ENCODE results near the gene GABRB1. TPM values are rescaled to one million over a fixed set of nuclear protein-coding genes. Genes with fewer than 3 reads are reported as not detected.
"Not testable (repeated sequence)": the region's sequence is repeated elsewhere in the genome, so short reads cannot be mapped to it uniquely, and the experiment has no call there.

Gene GABRB1
- total RNA-seq, 1 donor = not detected

DNA sequence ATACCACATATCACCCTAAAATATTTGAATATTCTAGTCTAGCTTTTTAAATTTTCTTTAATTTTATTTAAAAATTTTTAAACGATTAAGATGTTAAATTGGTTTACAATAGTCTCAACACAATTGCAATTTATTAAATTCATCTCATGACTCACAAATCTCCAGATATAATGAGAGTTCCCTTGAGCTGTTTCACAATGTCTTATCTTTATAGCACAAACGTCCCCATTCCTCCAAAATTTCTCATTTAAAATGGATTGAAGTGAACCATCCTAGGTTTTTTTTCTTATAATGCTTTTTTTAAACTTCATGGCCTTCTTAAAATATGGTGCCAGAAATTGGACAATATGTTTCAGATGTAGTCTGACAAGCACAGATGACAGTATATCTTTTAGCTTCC lies 204.4 kb downstream of the GABRB1 start:
- H3K9me3 ChIP-seq (ENCODE audit: low read depth, low read length) = no peaks in the 10 kb centered on the region
- H3K4me3 ChIP-seq (ENCODE audit: low read length) = no peak overlapping the region
- H3K27me3 ChIP-seq (ENCODE audit: insufficient read depth, low read length) = no peaks in the 10 kb centered on the region
- no peaks in the 10 kb centered on the region for H3K4me1 ChIP-seq (ENCODE audit: insufficient read depth, low read length)

GRCh38 chr4:47238667-47239066 lies 207.3 kb downstream of the GABRB1 start:
- Histone ChIP-seq H3K9me3 (ENCODE audit: low read depth, low read length) (no peaks in the 10 kb centered on the region), H3K4me3 (ENCODE audit: low read length) (no peak overlapping the region), H3K4me1 (ENCODE audit: insufficient read depth, low read length) (no peaks in the 10 kb centered on the region), H3K27me3 (ENCODE audit: insufficient read depth, low read length) (no peaks in the 10 kb centered on the region)

- no peak overlapping the region for H3K4me3 ChIP-seq (ENCODE audit: low read length)
- no peaks in the 10 kb centered on the region for H3K27me3 ChIP-seq (ENCODE audit: insufficient read depth, low read length)
- no peaks in the 10 kb centered on the region for H3K4me1 ChIP-seq (ENCODE audit: insufficient read depth, low read length)
- no peaks in the 10 kb centered on the region for H3K9me3 ChIP-seq (ENCODE audit: low read depth, low read length)
Measured at GRCh38 chr4:47239649-47240048, 208.3 kb downstream of the GABRB1 start.

DNA sequence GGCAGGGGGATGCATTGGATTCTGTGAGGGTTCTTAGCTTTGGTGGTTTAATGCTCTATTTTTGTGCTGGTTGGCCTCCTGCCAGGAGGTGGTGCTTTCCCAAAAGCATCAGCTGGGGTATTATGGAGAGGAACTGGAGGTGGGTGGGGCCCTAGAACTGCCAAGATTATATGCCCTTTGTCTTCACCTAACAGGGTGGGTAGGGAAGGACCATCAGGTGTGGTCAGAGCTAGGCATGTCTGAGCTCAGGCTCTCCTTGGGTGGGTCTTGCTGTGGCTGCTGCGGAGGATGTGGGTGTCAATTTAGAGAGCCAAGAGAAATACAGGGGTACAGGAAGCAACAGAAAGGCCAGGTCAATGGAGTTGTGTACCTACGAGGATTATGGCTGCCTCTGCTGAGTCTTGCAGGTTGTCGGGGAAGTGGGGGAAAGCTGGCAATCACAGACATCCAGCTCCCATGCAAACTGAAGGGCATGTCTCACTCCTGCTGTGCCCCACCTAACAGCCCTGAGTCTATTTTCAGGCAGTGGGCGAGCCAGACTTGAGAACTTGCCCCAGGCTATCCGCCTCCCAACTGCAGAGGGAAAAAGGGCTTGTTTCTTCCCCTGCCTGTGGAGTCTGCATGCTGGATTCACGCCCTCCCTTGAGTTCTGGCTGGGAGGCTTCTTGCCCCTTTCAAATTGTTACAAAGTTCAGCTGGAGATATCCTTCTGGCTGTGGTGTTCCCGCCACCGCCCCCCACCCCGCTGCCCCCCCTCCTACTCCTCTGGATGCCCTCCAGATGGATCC lies 220.2 kb downstream of the GABRB1 start:
- H3K4me1 ChIP-seq (ENCODE audit: insufficient read depth, low read length) = no peaks in the 10 kb centered on the region
- H3K4me3 ChIP-seq (ENCODE audit: low read length) = no peak overlapping the region
- H3K27me3 ChIP-seq (ENCODE audit: insufficient read depth, low read length) = no peaks in the 10 kb centered on the region
- H3K9me3 ChIP-seq (ENCODE audit: low read depth, low read length) = no peaks in the 10 kb centered on the region

GRCh38 chr4:47263721-47264120 lies 232.4 kb downstream of the GABRB1 start:
- Histone ChIP-seq H3K4me3 (ENCODE audit: low read length) (no peak overlapping the region), H3K27me3 (ENCODE audit: insufficient read depth, low read length) (no peaks in the 10 kb centered on the region), H3K9me3 (ENCODE audit: low read depth, low read length) (no peaks in the 10 kb centered on the region), H3K4me1 (ENCODE audit: insufficient read depth, low read length) (no peaks in the 10 kb centered on the region)

- Histone ChIP-seq H3K4me1 (ENCODE audit: insufficient read depth, low read length) (no peaks in the 10 kb centered on the region), H3K4me3 (ENCODE audit: low read length) (no peak overlapping the region), H3K27me3 (ENCODE audit: insufficient read depth, low read length) (no peaks in the 10 kb centered on the region), H3K9me3 (ENCODE audit: low read depth, low read length) (no peaks in the 10 kb centered on the region)
Measured at GRCh38 chr4:47270201-47270888, 239.0 kb downstream of the GABRB1 start.

GRCh38 chr4:47271291-47271690 lies 239.9 kb downstream of the GABRB1 start:
- no peaks in the 10 kb centered on the region for H3K4me1 ChIP-seq (ENCODE audit: insufficient read depth, low read length)
- no peaks in the 10 kb centered on the region for H3K9me3 ChIP-seq (ENCODE audit: low read depth, low read length)
- H3K27me3 ChIP-seq (ENCODE audit: insufficient read depth, low read length) = no peaks in the 10 kb centered on the region
- no peak overlapping the region for H3K4me3 ChIP-seq (ENCODE audit: low read length)

DNA sequence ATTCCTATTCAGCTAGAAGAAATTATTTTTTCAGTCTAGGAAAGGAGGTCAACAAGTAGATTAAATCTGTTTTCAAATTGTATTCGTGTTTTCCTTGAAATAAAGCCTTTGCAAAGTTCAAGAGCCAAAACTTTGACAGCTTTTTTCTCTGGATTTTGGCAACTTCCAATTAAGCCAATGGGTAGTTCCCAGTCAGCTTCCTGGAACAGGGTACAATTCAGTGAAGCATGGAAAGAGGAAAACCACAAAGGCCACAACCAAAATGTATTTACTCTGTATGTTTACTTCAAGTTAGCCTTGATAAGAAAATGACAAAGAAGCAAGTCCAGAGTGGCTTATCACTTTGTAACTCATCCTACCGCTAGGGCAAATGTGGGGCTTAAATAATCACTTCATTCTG lies 243.5 kb downstream of the GABRB1 start:
- Histone ChIP-seq H3K4me3 (ENCODE audit: low read length) (no peak overlapping the region), H3K9me3 (ENCODE audit: low read depth, low read length) (no peaks in the 10 kb centered on the region), H3K4me1 (ENCODE audit: insufficient read depth, low read length) (no peaks in the 10 kb centered on the region), H3K27me3 (ENCODE audit: insufficient read depth, low read length) (no peaks in the 10 kb centered on the region)

DNA sequence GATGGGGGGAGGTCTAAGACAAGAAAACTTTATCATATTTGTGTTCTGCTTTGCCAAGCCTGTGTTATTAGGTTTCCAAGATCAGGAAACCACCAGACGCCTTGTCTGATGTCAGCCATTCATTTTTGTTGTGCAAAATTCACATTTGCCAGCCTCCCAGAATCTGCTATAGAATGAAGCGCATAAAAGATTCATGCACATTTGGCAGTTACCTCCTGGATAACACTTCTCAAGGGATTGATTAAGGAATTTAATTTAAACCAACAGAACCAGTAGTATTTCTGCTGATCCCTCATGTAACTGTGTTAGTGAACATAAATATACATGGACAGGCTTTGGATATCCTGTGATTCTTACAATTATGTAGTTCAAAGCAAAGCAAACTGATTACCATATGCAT lies 244.2 kb downstream of the GABRB1 start:
- Histone ChIP-seq H3K9me3 (ENCODE audit: low read depth, low read length) (no peaks in the 10 kb centered on the region), H3K27me3 (ENCODE audit: insufficient read depth, low read length) (no peaks in the 10 kb centered on the region), H3K4me1 (ENCODE audit: insufficient read depth, low read length) (no peaks in the 10 kb centered on the region), H3K4me3 (ENCODE audit: low read length) (no peak overlapping the region)

GRCh38 chr4:47278631-47279030 lies 247.3 kb downstream of the GABRB1 start:
- no peak overlapping the region for H3K4me3 ChIP-seq (ENCODE audit: low read length)
- H3K4me1 ChIP-seq (ENCODE audit: insufficient read depth, low read length) = no peaks in the 10 kb centered on the region
- no peaks in the 10 kb centered on the region for H3K27me3 ChIP-seq (ENCODE audit: insufficient read depth, low read length)
- no peaks in the 10 kb centered on the region for H3K9me3 ChIP-seq (ENCODE audit: low read depth, low read length)

DNA sequence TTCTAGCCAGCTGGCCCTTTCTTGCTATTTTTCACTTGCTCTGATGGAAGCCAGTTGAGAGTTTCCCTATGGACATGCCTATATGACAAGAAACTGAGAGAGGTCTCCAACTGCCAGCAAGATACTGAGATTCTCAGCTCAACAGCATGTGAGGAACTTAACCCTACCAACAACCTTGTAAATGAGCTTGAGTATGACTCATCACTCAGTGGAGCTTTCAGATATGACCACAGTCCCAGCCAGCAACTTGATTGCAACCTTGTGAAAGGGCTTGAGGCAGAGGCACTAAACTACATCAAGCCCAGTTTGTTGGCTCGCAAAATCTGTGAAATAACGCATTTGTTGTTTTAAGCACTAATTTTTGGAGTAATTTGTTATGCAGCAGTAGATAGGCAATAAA lies 256.4 kb downstream of the GABRB1 start:
- H3K4me3 ChIP-seq (ENCODE audit: low read length) = no peak overlapping the region
- no peaks in the 10 kb centered on the region for H3K27me3 ChIP-seq (ENCODE audit: insufficient read depth, low read length)
- no peaks in the 10 kb centered on the region for H3K9me3 ChIP-seq (ENCODE audit: low read depth, low read length)
- H3K4me1 ChIP-seq (ENCODE audit: insufficient read depth, low read length) = no peaks in the 10 kb centered on the region

GRCh38 chr4:47289805-47290204 lies 258.4 kb downstream of the GABRB1 start:
- Histone ChIP-seq H3K9me3 (ENCODE audit: low read depth, low read length) (no peaks in the 10 kb centered on the region), H3K4me3 (ENCODE audit: low read length) (no peak overlapping the region), H3K4me1 (ENCODE audit: insufficient read depth, low read length) (no peaks in the 10 kb centered on the region), H3K27me3 (ENCODE audit: insufficient read depth, low read length) (no peaks in the 10 kb centered on the region)

DNA sequence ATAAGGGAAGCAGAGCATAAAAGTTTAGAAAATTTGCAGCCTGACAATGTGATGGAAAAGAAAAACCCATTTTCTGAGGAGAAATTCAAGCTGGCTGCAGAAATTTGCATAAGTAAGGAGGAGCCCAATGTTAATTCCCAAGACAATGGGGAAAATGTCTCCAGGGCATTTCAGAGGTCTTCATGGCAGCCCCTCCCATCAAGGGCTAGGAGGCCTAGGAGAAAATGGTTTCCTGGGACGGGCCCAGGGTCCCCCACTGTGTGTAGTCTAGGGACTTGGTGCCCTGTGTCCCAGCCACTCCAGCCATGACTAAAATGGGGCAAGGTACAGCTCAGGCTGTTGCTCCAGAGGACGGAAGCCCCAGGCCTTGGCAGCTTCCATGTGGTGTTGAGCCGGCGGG lies 259.5 kb downstream of the GABRB1 start:
- not testable (repeated sequence) for H3K27me3 ChIP-seq (ENCODE audit: insufficient read depth, low read length); H3K4me3 ChIP-seq (ENCODE audit: low read length); H3K9me3 ChIP-seq (ENCODE audit: low read depth, low read length); H3K4me1 ChIP-seq (ENCODE audit: insufficient read depth, low read length)

DNA sequence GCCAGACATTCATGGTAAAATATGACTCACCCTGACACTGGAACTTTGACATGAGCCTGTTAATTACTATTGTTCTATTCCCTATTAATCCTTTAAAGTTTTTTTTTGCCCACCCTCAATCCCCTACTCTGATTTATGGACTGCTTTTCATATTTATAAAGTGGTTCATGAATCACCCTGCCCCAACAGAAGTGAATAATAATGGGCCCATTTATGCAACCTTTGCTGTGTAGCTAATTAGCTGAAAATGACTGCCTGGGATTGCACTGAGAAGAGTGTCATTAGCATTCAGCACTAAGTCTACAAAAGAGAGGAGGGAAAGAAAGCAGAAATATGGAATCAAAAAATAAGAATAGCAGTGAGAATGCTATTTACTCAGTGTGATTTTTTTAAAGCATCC lies 277.8 kb downstream of the GABRB1 start:
- no peak overlapping the region for H3K4me3 ChIP-seq (ENCODE audit: low read length)
- no peaks in the 10 kb centered on the region for H3K9me3 ChIP-seq (ENCODE audit: low read depth, low read length)
- no peaks in the 10 kb centered on the region for H3K4me1 ChIP-seq (ENCODE audit: insufficient read depth, low read length)
- peaks cover 2% of the 10 kb centered on the region for H3K27me3 ChIP-seq (ENCODE audit: insufficient read depth, low read length)

DNA sequence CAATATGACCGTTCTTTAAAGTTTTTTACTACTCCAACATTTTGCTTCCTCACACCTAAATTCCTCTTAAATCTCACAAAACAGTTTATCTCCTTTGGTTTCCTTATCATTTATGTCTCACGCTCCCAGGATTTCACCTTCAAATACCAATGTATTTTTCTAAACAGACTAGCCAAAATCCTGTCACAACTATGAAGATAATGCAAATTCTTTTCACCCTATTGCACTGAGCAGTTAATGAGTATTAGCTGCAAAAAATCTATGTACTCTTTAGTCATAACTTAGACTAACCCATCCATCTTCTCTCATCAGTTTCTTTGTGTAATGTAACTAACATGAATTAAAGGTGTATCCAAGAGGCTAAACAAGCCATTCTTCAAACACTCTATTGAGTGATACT lies 280.8 kb downstream of the GABRB1 start:
- Histone ChIP-seq H3K9me3 (ENCODE audit: low read depth, low read length) (no peaks in the 10 kb centered on the region), H3K4me3 (ENCODE audit: low read length) (no peak overlapping the region), H3K4me1 (ENCODE audit: insufficient read depth, low read length) (no peaks in the 10 kb centered on the region), H3K27me3 (ENCODE audit: insufficient read depth, low read length) (no peaks in the 10 kb centered on the region)

- H3K4me1 ChIP-seq (ENCODE audit: insufficient read depth, low read length) = no peaks in the 10 kb centered on the region
- H3K27me3 ChIP-seq (ENCODE audit: insufficient read depth, low read length) = no peaks in the 10 kb centered on the region
- no peaks in the 10 kb centered on the region for H3K9me3 ChIP-seq (ENCODE audit: low read depth, low read length)
- H3K4me3 ChIP-seq (ENCODE audit: low read length) = no peak overlapping the region
Measured at GRCh38 chr4:47313384-47313783, 282.0 kb downstream of the GABRB1 start.

Measured in mononuclear cell (primary cell).